SW480 (cell line): Measurements from ENCODE around the gene TMED6.
A peak's percentile ranks its signal among the peaks of the same experiment; 100 is the strongest.

ENCODE experiments used
- DNase-seq: peaks from one replicate; pipeline ENCODE4 v3.0.0-alpha.2; 2016; ENCODE audit warnings: low spot score

The TMED6 gene

DNA sequence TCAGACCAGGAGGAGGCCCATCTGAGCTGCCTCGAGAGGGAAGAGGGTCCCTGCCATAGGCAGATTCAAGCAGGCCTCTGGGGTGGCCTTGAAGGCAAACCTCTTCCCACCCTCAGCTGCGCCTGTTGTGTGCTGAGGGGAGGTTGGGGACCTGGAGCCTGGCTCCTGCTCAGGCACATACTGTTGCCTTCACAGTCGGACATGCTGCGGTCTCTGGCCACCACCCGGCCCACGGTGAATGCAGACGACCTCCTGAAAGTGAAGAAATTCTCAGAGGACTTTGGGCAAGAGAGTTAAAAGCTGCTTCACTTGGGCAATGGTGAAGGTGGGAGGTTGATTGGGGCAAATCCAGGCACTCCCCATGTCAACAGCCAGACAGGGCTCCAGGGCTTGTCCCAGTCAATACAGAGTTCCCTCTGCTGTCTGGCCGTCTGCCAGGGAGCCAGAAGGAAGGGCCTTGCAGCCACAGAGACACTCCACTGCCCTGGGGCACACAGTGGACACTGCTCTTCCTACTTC is 27.5 kb downstream of the TMED6 start:
- DNase-seq: no peak

DNA sequence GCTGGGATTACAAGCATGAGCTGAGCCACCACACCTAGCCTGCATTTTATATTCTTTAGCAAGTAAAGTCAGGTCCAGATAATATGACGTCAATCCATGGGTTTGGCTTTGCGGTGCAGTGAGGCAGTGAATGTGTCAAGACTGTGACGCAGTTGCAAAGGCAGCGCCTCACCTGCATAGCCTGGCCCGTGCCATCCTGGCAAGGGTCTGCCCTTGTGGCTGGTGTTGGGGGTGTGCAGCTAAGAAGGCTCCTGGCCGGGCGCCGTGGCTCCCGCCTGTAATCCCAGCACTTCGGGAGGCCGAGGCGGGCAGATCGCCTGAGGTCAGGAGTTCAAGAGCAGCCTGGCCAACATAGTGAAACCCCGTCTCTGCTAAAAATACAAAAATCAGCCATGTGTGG is 28.2 kb downstream of the TMED6 start:
- no peak for DNase-seq

DNA sequence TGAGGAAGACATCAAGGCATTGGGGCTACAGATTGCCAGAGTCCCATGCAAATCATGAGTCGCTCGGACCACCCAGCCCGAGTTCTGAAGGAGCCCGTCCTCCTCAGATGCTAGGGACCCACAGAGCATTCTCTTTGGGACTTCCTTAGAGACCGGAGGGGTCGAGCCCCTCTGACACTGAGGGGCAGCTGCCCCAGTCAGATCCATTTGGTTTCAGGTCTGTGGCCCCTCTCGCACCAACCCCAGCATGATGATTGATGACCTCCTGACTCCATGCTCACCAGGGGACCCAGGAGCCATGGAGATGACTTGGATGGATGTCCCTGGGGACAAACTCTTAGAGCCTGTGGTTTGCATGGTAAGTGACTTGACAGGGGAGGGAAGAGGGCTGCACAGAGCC is 29.2 kb downstream of the TMED6 start:
- DNase-seq: no peak

DNA sequence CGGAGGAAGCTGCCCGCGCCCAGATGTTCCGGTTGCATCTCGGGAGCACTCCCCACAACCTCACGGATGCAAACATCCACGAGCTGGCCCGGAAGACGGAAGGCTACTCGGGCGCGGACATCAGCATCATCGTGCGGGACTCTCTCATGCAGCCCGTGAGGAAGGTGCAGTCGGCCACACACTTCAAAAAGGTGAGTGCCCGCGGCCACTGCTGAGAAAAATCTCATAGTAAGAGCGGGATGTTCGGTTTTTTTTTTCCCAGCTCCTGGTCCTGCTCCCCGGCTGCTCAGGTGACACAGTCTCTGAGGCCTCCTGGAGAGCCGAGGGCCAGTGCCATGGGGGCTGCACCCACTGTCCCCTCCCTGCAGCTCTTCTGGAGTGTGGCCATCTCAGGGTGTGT is 30.5 kb downstream of the TMED6 start:
- DNase-seq: no peak

DNA sequence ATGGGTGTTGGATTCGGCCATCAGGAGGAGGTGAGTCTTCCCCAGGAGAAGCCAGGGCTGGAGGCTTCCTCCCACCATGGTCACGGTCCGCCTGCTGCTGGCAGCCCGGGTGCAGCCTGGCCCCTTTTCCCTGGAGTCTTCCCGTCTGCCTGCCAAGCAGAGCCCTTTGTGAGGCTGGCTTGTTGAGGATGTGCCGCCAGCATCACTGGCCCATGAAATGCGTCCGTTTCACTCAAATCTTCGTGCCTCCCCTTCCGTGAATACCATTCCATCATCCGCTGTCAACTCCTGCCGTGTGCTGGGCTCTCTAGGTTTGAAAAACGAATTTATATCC is 30.9 kb downstream of the TMED6 start:
- DNase-seq: no peak

DNA sequence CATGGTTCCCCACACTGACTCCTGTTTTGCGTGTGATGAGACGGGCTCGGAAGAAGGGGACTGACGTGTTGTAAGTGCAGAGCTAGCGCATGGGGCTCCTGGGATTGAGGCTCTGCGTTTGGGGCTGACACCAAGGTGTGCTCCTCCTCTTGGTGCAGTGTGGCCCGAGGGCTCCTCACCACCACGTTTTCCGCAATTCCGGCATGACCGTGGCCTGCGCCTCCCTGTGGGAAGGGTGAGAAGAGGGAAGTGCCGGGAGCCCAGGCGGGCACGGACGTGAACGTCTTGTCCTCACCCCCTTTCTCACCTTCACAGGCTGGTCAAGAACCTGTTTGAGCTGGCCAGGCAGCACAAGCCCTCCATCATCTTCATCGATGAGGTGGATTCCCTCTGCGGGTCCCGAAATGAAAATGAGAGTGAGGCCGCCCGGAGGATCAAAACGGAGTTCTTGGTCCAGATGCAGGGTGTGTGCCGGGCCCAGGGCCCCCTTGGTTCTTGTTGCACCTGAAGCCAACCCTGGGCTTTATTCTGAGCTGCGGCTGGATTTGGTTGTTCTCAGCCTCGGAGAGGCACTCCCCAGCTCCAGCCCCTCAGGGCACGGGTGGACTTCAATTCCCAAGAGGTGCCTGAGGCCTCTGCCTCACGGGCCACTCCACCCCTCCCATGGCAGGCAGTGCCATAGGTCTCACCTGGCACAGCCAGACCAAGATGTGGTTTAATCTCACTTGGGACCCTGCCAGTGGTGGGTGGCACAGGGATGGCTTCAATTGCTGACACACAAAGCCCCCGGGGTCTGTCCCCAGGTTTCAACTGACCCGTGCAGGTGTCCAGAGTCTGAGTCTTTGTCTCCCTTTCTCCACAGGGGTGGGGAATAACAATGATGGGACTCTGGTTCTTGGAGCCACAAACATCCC is 31.5 kb downstream of the TMED6 start:
- DNase-seq: no peak

DNA sequence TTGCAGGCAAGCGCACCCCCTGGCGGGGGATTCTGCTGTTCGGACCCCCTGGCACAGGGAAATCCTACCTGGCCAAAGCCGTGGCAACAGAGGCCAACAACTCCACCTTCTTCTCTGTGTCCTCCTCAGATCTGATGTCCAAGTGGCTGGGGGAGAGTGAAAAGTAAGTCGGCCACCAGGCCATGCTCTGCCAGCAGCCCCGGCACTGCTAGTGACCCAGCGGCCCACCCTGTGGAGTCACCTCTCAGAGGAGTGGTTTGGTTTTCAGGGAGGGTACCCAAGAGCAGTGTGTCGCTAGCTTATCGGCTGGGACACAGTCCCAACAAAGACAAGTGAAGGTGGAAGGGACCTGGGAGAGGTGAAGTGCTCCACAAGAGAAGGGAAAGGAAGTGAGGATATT is 32.2 kb downstream of the TMED6 start:
- no peak for DNase-seq

DNA sequence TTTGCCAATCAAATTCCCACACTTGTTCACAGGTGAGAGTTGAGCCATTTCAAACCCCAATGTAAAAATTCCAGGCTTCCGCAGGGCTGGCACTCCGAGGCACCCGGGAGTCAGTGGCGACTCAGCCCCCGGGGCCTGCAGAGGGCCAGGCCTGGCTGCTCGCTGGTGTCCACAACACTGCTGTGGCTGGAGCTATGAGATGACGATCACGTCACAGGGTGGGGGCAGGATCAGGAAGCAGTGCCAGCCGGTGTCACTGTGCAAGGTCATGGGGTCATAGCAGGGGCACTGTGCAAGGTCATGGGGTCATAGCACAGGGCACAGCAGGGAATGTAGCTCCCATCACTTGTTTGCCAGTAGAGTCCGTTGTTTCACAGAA is 32.7 kb downstream of the TMED6 start:
- DNase-seq: no peak

DNA sequence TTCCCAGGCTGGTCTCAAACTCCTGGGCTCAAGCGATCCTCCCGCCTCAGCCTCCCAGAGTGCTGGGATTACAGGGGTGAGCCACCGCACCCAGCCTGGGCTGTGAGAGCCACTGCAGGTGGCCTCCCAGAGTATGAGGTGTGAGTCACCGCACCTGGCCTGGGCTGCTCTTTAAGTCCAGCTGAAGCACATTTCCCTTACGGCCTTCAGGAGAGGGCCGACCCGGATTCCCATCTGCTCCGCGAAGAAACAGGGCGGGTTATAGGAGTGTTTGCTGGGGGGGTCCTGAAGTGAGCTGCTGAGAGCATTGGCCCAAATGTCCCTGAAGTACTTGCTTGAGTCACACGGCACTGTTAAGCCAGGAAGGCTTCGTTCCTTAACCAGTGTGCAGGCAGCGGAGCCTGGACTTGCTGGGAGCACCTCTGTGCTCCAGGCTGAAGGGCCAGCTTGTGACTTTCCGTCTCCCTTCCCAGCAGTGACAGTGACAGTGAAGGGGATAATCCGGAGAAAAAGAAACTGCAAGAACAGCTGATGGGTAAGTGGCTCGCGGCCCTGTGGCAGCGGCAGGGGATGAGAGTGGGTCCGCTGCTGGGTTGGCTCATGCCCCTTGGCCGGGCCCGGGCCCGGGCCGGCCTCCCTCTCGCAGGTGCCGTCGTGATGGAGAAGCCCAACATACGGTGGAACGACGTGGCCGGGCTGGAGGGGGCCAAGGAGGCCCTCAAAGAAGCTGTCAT is 33.2 kb downstream of the TMED6 start:
- DNase-seq: no peak

DNA sequence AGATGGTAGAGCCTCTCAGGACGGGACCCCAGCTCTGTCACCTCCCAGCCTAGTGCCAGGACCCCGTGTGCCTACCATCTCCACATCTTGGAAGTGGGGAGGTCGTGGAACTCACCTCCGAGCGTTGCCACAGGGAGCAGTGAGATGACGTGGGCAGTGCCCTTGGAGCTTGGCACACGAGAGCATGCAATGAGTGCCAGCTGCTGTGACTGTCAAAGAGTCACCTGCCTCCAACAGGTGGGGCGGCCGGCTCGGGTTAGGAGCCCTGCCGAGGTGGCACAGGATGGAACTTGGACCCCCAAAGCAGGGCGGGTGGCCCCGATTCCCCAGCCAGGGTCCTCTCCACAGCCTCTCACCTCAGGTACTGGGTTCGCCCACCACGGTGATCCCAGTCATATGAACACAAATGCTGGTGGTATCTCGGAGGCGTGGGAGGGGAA is 35.0 kb downstream of the TMED6 start:
- DNase-seq: no peak

DNA sequence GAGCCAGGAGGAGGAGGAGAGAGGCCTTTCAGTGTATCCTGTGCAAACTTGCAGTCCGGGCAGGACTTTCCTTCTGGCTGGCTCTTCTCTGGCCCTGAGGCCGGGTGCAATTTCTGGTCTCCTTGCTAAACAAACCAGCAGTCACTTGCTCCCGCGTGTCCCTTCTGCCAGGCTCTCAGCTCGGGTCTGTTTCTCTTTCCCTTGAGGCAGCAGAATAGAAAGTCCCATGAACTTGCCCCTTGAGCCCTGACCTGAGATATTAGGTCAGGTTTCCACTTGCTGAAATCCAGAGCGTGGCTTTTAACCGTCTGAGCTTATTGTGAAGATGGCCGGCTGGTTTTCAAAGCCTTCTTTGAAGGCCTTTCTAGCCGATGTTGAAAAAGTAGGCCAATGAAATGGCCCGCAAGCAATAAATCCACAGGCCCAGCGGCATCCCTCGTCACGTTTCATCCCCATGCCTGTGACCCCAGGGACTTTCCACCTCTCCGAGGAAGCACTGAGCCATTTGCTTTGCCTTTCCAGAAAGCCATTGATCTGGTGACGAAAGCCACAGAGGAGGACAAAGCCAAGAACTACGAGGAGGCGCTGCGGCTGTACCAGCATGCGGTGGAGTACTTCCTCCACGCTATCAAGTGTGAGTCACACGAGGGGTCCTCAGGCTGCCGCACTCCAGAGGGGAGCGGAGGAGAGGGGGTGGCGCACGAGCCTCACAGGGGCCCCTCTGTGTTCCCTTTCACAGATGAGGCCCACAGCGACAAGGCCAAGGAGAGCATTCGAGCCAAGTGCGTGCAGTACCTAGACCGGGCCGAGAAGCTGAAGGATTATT is 35.9 kb downstream of the TMED6 start:
- DNase-seq: no peak

DNA sequence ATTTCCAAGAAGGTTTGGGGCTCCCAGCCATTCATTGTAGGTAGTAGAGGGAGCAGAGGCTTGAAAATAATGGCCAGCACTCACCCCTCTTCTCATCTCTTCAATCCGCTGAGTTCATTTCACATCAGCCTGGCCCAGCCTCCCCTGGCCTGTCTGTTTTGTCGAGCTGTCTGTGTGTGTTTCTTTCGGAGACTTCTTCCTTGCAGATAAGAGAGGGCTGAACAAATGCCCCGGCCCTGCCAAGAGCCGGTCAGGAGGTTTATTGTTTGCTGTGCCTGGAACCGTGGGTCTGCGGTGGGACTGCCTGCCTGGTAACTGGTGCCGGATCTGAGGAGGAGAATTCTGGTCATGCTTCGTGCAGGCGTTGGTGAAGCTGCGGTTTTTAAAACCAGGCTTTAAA is 37.1 kb downstream of the TMED6 start:
- DNase-seq: no peak

DNA sequence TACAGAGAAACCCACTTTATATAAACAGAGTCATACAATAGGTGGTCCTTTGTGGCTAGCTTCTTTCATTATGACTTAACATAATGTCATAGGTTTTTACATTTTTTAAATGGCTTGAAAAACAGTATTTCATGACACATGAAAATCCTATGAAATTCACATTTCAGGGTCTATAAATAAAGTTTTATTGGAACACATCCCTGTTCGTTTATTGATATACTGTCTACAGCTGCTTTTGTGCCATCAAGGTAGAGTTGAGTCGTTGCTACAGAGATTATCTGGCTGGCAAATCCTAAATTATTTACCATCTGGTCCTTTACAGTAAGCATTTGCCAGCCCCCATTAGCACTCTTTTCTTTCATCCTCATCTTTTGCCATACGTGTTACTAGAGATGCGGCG is 38.1 kb downstream of the TMED6 start:
- no peak for DNase-seq

DNA sequence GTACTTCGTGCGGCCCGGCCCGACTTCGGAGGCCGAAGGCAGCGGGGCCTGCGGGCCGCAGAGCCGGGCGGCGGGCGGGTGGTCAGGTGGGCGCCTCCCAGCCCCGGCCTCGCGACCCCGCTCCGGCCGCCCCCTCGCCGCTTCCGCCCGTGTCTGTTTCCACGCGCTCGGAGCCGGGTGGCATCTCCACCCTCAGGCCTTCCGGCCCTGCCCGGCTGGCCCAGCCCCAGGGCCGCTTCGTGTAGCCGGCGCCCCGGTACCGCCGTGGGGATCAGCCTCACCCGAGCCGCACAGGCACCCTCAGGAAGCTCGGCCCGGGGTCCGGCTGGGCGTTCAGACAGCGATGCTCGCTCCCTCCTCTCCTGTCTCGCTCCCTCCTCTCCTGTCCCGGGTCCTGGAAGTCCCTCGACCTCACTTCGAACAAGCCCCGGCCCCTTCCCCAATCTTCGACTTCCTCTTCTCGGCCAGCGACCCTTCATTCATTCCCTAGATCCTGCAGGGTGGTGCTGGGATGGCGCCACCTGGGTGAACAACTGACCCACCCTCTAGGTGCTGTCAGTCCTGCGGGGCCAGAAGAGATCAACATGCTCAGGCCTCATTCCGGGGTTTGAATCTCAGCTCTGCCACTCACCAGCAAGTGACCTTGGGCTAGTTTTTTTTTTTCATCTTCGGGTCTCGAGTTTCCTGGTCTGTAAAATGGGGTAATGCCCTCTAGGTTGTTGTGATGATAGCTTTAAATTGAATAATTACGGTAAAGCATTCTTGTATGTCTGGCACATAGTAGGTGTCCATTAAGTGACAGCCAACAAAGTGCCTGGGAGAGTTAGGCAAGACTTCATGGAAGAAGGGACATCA is 39.8 kb downstream of the TMED6 start:
- DNase-seq: peak; percentile 55

DNA sequence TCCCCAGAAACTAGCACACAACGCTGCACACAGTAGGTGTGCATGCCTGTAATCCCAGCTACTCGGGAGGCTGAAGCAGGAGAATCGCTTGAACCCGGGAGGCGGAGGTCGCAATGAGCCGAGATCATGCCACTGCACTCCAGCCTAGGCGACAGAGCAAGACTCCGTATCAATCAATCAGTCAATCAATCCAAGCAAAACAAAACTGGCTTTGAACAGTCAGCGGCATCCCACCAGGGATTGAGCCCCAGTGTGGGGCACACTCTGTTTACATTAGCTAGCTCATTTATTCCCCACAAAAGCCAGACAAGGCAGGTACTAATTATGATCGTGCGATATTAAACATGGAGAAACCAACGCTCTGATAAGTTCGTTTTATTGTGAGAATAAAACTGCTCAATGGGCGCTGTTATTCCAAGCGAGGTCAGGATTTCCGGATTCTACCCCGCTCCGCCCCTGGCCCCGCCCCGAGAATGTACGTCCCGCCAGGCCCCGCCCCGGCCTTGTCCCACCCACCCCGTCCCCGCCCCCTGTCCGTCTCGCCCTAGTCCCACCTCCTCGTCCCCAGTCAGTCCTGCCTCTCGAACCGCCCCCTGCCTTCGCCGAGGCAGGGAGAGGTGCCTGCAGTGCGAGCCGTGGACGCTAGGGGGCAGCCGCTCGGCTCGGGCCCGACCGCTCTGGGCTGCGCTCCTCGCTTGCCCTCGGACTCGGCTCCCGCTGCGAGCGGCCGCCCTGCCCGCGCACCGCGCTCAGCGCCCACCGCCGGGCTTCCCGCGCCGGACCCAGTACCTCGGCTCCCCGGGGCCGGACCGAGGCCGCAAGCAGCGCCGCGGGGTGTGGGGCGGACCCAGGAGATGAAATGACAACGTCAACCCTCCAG is 40.7 kb downstream of the TMED6 start, which contains the start of gene VPS4A:
VPS4A (plus strand) TSS at position 698 of the 880 bp plus-strand sequence; CDS start at position 860, 162 bp downstream.
- peak; percentile 93 for DNase-seq

DNA sequence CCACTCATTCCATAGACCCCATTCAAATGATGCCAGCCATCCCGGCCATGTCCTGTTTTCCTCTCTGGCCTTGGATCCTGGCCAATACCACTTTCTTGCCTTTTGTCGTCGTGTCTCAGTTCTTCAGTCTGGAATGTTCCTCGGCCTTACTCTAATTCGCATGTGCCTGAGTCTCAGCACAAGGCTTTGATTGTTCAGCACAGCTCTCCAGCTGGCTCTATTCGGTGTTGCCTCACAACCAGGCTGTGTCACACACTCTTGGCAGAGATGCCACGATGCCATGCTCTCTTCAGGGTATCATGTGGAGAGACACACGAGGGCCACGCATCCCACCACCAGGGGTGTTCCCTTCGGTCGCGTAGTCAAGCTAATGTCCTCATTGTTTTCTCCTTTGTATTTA is 42.3 kb downstream of the TMED6 start:
- DNase-seq: no peak

DNA sequence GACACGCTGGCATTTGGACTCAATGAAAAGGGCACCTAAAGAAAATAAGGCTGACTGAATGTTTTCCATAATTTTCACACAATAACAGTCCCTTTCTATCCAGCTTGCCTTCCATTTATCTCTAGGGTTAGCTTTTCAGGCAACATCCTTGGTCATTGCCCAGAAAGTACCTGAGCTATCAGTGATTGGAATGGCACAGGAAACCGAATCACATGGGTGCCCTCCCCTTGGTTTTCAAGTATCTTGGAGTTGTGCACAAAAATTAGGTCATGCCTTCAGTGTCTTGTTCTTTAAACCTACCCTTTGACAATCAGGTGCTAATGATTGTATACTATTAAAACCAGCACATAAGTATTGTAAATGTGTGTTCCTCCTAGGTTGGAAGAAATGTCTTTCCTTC is 43.7 kb downstream of the TMED6 start:
- DNase-seq: no peak

DNA sequence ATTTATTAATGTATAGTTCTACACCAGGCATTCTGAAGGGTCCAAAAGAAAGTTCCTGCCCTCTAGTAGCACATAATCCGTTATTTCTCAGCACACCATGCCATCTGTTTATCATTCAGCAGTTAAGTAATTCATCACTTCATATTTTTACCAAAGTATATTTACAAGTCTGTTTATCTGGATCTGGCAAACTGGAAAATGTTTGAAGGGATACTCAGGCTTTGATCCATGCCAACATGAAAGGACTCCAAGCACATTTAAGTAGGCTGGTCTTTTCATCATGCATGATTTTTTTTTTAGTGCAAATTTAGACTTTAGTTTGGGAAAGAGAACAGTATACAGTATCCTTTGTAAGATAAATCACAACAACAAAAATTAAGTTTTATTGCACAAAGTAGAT is 44.5 kb downstream of the TMED6 start:
- no peak for DNase-seq

DNA sequence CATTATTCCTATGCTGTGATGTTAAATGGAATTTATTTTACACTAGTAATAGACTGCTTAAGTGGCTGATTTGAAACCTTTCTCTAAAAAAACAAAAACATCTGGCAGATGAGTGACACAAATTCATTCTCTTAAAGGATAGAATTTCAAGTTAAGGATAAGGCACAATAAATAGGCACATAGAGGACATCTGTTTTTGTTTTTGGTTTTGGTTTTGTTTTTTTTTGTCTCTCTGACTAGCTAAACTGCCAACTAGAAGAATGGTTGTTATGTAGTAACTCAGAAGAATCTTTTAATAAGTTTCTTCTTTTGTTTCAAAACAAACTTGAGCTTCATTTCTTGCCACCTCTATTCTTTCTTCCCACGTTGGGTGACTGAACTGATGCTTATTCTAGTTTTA is 45.6 kb downstream of the TMED6 start:
- no peak for DNase-seq

DNA sequence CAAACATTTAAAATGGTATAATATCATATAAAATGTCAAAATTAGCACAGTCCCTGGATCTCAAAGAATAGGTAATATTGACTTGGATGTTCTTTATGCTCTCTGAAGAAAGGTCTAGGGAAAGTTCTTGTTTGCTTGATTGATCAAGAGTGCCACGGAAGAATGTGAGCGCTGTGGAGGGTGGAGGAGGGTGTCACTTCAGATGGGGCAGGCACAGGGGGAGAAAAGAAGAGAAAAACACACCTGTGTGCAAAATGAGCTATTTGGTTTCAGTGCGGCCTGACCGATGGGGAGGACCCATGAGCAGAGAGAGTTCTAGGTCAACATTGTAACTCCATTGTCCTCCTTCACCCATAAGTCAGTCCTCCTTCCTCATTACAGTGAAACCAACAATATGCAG is 49.3 kb downstream of the TMED6 start:
- no peak for DNase-seq
